Colonic mucosa (tissue), 4 donors: ENCODE results near the gene MLYCD. TPM values are rescaled to one million over a fixed set of nuclear protein-coding genes. Genes with fewer than 3 reads are reported as not detected.

ENCODE experiments used
- DNase-seq: peaks from one replicate; pipeline ENCODE4 v3.0.0-alpha.2; 2020
- H3K27ac ChIP-seq: fragments of 200-600 bp; one replicate; pipeline ENCODE4 v1.8.0; 2021
- H3K27me3 ChIP-seq: fragments of 200-600 bp; one replicate; pipeline ENCODE4 v1.8.0; 2021
- H3K36me3 ChIP-seq: fragments of 200-600 bp; one replicate; pipeline ENCODE4 v1.8.0; 2021
- H3K4me1 ChIP-seq: fragments of 200-600 bp; one replicate; pipeline ENCODE4 v1.8.0; 2021; ENCODE audit warnings: mild to moderate bottlenecking
- H3K4me3 ChIP-seq: fragments of 200-600 bp; one replicate; pipeline ENCODE4 v1.8.0; 2021
- H3K9ac ChIP-seq, 2 donors: one replicate each; pipeline ENCODE4 v1.7.0; 2013; ENCODE audit warnings: control low read depth in 2 of 2, low read depth in 2 of 2, low read length in 2 of 2
- H3K9me3 ChIP-seq: fragments of 200-600 bp; one replicate; pipeline ENCODE4 v1.8.0; 2021
- intact Hi-C: fragments of 100-400 bp; cut with DNase I; formaldehyde crosslinking; loops from one replicate; pipeline ENCODE4 v1.14.1; 2022
- total RNA-seq, 2 donors: library from RNA; stranded (reverse); fragmentation: NEBNext Ultra II Directional in 1 of 2; extraction: Animal tissue kit (Norgen Biotek cat#: 25700) in 1 of 2; gene quantifications; one replicate each; pipeline ENCODE4 v1.2.1, GENCODE V29; 2021
- TF ChIP-seq, protein P1 (sequence below): fragments of 200-600 bp; IDR thresholded peaks from one replicate; pipeline ENCODE4 v1.8.0; 2022; ENCODE audit warnings: antibody characterized with exemption, mild to moderate bottlenecking
- donor health status: healthy.
- donor health status: DM: no; HTN: no; CAD: no.
- donor health status: DM: no; HTN: no; CAD: no.

MLYCD gene
- total RNA-seq, 2 donors from 2014 or later = 5.5 to 10.6 TPM

DNA sequence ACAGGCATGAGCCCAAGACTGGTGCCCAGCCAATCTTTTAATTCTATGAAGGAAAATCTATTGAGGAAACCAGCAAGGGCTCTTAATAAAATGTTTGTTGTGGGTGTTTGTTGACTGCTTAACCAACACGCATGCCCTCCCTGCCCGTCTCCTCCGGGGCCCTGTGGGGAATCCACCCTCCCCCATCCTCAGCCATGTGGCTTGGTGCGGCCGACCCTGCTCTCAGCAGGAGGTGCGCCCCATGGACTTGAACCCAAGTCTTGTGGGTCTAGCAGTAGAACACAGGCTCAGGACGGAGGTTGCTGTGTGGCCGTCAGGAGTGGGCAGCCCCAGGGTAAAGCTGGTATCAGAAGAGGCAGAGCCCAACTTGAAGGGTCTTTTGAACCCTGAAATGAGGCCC, 45.1 kb upstream of the MLYCD start:
- H3K36me3 ChIP-seq = no peaks in the 10 kb centered on the region
- no peaks in the 10 kb centered on the region for H3K4me1 ChIP-seq
- no peaks in the 10 kb centered on the region for H3K9me3 ChIP-seq
- no peaks in the 10 kb centered on the region for H3K27me3 ChIP-seq
- no peak for DNase-seq
- H3K9ac ChIP-seq = no peak overlapping the region
- intact Hi-C loops = no loop called here
- no peak overlapping the region for H3K4me3 ChIP-seq
- TF ChIP-seq, protein P1, sequence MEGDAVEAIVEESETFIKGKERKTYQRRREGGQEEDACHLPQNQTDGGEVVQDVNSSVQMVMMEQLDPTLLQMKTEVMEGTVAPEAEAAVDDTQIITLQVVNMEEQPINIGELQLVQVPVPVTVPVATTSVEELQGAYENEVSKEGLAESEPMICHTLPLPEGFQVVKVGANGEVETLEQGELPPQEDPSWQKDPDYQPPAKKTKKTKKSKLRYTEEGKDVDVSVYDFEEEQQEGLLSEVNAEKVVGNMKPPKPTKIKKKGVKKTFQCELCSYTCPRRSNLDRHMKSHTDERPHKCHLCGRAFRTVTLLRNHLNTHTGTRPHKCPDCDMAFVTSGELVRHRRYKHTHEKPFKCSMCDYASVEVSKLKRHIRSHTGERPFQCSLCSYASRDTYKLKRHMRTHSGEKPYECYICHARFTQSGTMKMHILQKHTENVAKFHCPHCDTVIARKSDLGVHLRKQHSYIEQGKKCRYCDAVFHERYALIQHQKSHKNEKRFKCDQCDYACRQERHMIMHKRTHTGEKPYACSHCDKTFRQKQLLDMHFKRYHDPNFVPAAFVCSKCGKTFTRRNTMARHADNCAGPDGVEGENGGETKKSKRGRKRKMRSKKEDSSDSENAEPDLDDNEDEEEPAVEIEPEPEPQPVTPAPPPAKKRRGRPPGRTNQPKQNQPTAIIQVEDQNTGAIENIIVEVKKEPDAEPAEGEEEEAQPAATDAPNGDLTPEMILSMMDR = no peak
- H3K27ac ChIP-seq = no peak overlapping the region

DNA sequence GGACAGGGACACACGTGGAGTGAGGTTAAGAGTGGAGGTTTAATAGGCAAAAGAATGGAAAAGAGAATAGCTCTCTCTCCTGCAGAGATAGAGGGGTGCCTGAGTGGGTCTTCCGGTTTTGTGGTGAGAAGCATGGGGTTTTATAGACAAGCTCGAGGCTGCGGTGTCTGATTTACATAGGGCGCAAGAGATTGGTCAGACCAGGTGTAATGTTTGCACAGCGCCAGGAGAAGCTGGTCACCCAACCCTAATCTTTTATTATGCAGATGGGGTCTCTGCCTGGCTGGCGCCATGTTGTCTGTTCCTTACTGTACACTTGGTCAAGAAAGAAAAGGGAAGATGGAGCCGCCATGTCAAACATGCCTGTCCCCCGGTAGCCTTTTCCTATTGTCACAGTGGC, 44.5 kb upstream of the MLYCD start:
- Histone ChIP-seq H3K27ac (no peak overlapping the region), H3K9me3 (no peaks in the 10 kb centered on the region), H3K4me3 (no peak overlapping the region), H3K36me3 (no peaks in the 10 kb centered on the region), H3K27me3 (no peaks in the 10 kb centered on the region), H3K9ac (no peak overlapping the region), H3K4me1 (no peaks in the 10 kb centered on the region)
- no peak for DNase-seq
- intact Hi-C loops = no loop called here
- TF ChIP-seq, protein P1 = no peak

DNA sequence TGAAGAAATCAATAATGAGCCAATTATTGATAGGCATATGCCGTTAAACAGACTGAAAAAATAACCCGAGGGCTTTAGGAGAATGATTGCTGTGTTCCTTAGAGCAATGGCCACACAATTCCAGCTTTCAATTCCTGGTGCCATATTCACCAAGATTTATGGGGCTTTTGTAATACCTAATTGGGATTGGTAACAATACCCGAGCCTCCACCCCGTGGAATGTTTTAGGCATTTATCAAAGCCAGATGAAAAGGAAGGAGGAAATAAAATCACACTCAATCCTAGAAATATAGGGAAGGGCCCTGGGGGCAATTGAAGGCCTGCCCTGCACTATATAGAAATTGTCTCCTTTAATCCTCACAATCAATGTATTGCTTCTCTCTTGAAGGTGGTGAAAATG, 42.1 kb upstream of the MLYCD start:
- DNase-seq = no peak
- Histone ChIP-seq H3K4me1 (no peaks in the 10 kb centered on the region), H3K27ac (no peak overlapping the region), H3K36me3 (no peaks in the 10 kb centered on the region), H3K4me3 (no peak overlapping the region), H3K9me3 (no peaks in the 10 kb centered on the region), H3K27me3 (no peaks in the 10 kb centered on the region), H3K9ac (no peak overlapping the region)
- intact Hi-C loops = no loop called here
- TF ChIP-seq, protein P1 = no peak

DNA sequence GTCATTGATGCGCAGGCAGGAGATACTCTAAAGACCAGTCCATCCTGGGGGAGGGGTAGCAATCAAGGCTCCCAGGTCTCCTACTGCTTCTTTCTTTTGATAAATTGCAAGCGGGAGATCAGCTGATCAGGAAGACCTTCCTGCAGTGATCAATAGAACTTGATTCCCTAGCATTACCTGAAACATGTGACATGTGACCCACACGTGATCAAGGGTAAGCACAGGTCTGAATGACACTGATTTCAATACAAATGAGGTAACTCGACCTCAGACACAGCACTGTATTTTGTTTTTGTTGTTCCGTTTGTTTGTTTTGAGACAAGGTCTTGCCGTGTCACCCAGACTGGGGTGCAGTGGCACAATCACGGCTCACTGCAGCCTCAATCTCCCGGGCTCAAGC, 39.6 kb upstream of the MLYCD start:
- Histone ChIP-seq H3K36me3 (no peaks in the 10 kb centered on the region), H3K4me3 (no peak overlapping the region), H3K27ac (no peak overlapping the region), H3K9ac (no peak overlapping the region), H3K27me3 (no peaks in the 10 kb centered on the region), H3K4me1 (no peaks in the 10 kb centered on the region), H3K9me3 (no peaks in the 10 kb centered on the region)
- DNase-seq = no peak
- intact Hi-C loops = no loop called here
- TF ChIP-seq, protein P1 = no peak

DNA sequence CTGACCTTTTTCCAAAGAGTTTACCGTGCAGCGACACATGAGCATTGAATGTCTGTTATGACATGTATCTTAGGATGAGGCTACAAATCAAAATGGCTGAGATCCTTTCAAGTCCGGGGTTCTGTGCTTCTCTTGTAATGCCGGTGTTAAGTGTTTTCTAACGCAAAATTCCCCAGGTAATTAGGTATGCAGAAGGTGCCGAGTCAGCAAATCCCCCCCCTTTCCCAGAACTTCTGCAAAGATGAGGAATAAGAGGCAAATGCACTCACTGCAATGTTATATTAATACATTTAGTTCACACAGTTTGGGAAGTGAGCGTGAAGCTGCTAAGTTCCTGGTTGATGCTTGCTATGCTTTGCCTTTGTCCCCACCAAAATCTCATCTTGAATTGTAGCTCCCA, 36.3 kb upstream of the MLYCD start:
- Histone ChIP-seq H3K36me3 (no peaks in the 10 kb centered on the region), H3K27me3 (no peaks in the 10 kb centered on the region), H3K9ac (no peak overlapping the region), H3K27ac (no peak overlapping the region), H3K4me3 (no peak overlapping the region), H3K4me1 (no peaks in the 10 kb centered on the region), H3K9me3 (no peaks in the 10 kb centered on the region)
- DNase-seq = no peak
- TF ChIP-seq, protein P1 = no peak
- intact Hi-C loops = no loop called here

DNA sequence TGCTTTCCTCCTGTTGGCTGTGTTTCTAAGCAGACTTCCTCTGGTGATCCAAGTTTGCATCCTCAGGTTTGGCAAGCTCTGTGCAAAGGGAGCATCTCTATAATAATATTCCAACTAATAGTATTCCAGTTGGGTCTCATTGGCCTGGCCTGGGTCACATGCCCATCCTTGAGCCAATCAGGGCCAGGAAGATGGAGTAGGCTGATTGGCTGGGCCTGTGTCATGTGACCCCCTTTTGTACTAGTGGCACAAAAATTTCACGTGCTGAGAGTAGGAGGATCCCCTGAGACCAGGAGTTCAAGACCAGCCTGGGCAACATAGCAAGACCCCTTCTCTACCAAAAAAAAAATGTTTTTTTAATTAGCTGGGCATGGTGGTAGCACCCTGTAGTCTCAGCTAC, 35.2 kb upstream of the MLYCD start:
- Histone ChIP-seq H3K4me3 (no peak overlapping the region), H3K36me3 (no peaks in the 10 kb centered on the region), H3K9ac (no peak overlapping the region), H3K4me1 (no peaks in the 10 kb centered on the region), H3K9me3 (no peaks in the 10 kb centered on the region), H3K27me3 (no peaks in the 10 kb centered on the region), H3K27ac (no peak overlapping the region)
- intact Hi-C loops = no loop called here
- TF ChIP-seq, protein P1 = no peak
- DNase-seq = no peak
